Activated CD4-positive, alpha-beta T cell treated with anti-CD3 and anti-CD28 coated beads for 1 hour (primary cell): Measurements from ENCODE around the gene FMNL2.

Experiments used
- DNase-seq: peaks from one replicate; pipeline ENCODE4 v3.0.0-alpha.2; 2020

FMNL2 gene

DNA sequence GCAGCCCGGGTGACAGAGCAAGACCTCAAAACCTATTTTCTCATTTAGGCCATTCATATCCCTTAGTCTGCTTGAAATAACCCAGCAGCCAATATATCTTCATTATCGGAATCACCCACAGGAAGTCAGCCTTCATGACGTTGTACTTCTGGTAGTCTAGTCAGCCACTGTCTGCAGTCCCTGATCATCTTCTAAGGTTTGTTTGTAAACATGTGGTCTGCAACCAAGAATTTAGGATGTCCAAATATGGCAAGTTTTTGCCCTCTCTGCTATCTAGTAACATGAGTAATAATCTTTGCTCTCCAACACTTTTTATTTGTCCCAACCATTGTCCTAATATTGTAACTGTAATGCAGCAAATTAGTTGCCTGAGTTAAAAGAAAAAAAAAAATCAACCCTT lies 289.8 kb downstream of the FMNL2 start:
- DNase-seq = no peak

DNA sequence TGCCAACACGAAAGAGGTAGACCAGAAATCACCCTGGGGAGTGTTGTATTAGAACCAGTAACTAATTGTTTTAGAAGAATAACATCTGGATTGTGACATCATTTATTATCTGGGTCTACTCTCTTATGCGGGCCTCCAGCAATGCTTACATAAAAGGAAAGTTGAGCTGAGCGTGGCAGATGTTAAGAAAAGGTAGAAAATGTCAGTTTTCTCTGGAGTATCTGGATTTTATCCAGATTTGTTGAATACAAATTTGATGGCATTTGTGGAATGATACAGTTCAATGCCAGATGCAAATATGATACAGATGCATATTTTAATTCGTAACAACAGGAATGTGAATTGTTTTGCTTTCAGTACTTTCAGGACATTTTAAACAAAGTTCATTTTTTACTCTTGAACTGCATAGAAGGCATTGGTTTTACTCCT lies 292.0 kb downstream of the FMNL2 start:
- no peak for DNase-seq

DNA sequence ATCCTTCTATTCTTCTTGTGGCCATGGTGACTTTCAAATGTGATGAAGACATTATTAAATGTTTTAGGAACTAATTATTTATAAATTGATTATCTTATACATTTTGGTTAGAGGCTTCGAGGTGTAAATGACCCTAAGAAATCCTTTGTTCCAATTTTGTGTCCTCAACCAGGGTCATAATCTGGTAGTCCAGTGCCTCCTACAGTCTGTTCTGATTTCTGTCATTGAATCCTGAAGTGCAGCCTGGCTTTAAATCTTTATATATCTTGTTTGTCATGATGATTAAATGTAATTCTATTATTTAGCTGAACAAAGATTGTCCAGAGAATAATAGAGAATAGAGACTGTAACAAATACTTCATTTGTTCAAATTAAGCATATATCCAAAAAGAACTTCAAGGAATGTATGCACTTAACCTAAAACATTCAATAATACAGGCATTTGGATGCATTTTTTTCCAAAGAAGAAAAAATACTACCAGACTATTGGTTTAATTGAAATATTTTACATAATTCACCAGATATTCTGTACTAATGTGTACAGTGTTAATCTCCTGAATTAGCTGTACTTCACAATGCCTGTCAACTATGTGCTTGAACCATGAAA lies 292.5 kb downstream of the FMNL2 start:
- no peak for DNase-seq

DNA sequence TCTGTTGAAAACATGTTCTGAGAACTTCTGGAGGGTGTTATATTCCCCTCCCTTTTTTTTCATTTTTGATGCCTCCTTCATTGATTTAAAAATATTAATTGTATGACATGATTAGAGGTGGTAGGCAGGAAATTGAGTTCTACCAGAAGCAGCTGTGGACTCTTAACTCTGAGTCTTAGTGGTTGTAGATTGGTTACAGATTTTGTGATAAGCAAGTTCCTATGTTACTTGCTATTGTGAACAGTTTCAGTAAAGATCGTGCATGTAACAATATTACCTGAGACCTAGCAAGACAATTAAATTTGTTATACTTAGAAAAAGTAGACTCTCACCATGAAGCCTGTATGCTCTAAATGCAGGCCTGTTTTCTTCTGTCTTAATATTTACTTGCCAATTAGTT lies 294.2 kb downstream of the FMNL2 start:
- no peak for DNase-seq

DNA sequence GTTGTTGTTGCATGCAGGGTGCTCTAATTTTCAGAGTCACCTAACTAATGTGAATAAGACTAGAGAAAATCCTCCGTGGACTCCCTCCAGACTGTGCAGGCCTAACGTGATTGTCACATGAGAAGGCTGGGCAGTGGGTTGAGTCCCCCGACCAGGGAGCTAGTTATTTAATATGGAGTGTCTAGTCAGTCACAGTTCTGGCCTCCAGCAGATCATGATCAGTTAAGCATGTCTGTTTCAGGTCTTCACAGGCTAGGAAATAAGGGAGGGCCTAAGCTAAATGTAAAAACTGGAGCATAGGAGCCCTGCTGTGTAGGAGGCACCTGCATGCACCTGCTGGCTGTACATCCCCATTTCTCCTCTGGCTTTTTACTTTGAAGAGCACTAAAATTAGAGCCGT lies 295.5 kb downstream of the FMNL2 start:
- no peak for DNase-seq

GRCh38 chr2:152632736-152633135 lies 297.8 kb downstream of the FMNL2 start:
- no peak for DNase-seq

- peak; percentile 47 for DNase-seq
Measured at GRCh38 chr2:152635635-152636298, 300.8 kb downstream of the FMNL2 start.

DNA sequence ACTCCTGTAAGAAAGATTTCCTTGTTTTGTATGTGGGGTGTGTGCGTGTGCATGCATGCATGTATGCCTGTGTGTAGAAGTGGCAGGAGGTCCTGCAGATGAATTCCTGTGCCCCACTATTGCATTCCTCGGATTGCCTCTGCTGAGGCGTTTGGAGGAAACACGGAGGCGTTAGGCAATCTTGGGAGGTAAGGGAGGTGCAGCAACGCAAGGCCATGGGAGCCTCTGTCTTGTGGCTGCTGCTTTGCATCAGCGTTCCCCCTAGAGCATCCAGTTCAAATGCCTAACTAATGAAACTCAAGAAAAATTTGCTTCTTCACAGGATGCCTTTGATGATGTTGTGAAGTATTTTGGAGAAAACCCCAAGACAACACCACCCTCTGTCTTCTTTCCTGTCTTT lies 302.3 kb downstream of the FMNL2 start:
- DNase-seq = no peak

GRCh38 chr2:152638056-152638455 lies 303.1 kb downstream of the FMNL2 start:
- no peak for DNase-seq

- DNase-seq = no peak
Measured at GRCh38 chr2:152638590-152638989, 303.6 kb downstream of the FMNL2 start.

DNA sequence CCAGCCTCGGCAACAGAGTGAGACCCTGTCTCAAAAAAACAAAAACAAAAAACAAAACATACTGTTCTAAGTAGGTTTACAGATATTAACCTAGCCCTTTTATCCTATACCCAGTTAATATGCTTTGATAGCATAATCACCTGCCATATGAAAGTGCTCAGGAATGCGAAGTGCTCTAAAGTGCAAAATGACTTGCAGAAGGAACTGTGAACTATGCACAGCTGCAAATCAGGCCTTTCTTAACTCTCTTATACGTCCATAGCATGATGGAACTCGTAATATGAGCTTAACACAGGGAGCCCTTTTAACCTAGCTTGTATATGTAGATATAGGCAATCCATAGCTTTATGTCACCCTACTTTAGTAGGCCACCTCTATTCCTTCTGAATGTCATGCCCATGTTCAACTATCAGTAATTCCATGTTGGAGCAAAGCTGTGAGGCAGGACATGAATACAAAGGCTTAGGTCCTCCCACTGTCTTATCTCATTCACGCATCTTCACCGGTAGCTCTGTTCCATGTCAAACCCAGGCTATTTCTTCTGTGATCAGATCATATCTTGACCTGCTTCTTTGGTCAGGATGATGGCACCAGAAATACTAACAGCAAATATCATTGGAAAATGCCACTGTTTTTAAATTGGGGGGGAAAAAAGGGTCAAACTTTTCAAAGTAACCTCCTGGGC lies 309.4 kb downstream of the FMNL2 start:
- DNase-seq = no peak

DNA sequence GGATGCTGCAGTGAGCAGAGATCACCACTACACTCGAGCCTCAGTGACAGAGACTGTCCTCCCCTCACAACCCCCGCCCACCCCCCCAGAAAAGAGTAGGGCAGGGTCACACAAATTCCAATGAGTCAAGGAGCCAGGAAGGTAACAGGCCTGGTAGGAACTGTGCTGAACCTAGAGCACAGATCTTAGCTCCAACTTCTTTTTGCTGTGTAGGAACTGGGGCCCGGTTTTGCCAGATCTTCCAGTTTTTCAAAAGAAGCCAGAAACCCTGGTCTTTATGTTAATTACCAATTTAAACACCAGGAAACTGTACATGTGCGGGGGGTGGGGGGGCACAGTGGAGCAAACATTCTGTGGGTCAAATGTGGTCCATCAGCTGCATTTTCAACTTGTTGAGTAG lies 311.3 kb downstream of the FMNL2 start:
- no peak for DNase-seq

GRCh38 chr2:152646775-152647174 lies 311.8 kb downstream of the FMNL2 start:
- DNase-seq = no peak

- no peak for DNase-seq
Measured at GRCh38 chr2:152647552-152647951, 312.6 kb downstream of the FMNL2 start.

DNA sequence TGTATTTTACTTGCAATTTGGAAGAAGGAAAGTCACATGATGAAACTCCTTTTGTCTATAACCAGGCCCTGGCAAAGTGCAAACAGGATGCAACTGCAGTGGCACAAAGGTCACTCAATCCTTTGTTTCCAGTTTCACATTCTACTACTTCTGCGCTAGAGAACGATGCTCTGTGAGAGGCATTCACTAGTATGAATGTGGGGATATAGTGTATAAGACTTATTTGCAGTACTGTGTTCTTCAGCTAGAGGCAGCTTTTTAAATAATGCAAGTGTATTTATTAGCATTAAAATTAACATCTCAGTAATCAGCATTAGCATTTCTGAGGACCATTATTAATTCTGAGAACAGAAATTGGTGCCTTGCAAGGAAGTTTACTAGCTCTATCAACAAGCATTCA lies 313.4 kb downstream of the FMNL2 start:
- no peak for DNase-seq

DNA sequence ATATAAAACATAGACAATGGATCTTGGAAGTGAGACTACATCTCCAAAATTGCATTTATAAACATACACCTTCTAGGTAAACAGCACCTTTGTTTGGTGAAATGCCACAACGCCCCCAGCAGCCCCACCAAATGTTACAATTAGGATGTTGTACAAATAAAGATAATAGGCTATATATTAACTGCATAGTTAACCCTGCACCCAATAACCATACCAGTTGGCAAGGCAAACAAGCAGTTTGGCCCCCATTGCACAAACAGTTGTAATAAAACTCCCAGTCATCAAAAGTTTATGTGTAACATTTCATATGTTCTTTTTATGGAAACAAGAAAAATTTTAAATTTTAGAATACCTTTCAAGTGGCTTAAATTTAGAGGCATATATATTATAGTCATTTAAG lies 315.0 kb downstream of the FMNL2 start:
- DNase-seq = no peak

DNA sequence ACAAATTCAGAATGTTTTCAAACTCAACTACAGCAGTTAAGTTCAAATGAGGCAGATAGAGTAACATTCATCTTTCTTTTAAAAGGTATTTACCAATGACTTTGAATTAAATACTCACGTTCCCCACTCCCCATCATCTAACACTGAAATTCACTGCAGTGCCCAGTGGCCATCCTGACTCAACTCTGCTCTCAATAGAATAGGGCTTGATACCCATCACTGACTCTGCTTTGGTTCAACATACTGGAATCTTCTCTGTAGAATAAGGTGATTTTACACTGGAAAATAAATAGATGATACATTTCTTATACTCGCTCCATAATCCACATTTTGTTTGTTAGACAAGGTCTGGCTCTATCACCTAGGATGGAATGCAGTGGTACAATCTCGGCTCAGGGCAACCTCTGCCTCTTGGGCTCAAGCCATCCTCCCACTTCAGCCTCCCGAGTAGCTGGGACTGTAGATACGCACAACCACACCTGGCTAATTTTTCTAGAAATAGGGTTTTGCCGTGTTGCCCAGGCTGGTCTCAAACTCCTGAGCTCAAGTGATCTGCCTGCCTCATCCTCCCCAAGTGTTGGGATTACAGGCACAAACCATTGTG lies 315.9 kb downstream of the FMNL2 start:
- DNase-seq = no peak

- no peak for DNase-seq
Measured at GRCh38 chr2:152651834-152652233, 316.9 kb downstream of the FMNL2 start.

GRCh38 chr2:152655880-152656279 lies 320.9 kb downstream of the FMNL2 start:
- no peak for DNase-seq

DNA sequence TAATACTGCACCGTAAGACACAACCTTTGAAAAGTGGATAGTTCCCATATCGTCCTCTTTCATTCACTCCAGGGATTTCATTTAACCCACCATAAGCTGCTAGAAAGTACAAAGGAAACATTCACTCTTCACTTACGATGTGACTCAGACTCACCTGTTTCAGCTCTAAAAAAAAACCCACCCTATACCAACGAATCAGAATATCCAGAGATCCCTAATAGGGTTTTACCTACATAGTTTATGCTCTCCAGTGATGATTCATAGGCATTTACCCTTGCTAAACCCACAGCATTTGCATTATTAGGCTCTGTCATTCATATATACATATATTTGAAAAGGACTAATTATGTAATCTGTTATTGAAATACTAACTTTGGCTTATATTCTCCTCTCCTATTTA lies 322.1 kb downstream of the FMNL2 start:
- DNase-seq = no peak

DNA sequence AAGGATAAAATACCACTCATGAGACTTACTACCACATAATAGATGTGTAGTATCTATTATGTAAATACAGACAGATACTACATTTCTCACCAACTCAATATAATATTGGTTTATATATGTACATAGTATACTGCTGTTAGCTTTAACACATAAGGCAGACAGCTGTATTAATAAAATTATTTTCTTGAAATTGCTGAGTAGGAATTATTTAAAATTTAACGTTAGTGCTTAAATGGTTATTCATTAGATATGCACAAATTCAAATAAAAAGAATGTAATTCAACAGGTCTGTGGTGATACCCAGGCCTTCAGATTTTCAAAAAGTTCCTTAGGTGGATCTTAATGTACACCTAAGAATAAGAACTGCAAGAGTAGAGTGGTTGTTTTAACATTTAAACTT lies 323.2 kb downstream of the FMNL2 start:
- DNase-seq = no peak

DNA sequence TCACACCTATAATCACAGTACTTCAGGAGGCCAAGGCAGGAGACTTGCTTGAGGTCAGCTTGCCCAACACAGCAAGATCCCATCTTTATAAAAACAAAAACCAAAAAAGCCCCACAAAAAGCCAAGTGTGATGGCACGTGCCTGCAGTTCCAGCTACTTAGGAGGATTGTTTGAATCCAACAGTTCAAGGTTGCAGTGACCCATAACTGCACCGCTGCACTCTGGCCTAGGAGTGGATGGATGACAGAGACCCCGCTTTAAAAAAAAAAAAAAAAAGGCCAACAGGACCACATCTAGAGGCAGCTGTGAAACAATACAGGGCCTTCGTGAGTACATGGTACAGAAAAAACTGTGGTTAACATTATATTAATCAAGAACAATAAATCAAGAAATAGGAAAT lies 326.1 kb downstream of the FMNL2 start:
- no peak for DNase-seq

DNA sequence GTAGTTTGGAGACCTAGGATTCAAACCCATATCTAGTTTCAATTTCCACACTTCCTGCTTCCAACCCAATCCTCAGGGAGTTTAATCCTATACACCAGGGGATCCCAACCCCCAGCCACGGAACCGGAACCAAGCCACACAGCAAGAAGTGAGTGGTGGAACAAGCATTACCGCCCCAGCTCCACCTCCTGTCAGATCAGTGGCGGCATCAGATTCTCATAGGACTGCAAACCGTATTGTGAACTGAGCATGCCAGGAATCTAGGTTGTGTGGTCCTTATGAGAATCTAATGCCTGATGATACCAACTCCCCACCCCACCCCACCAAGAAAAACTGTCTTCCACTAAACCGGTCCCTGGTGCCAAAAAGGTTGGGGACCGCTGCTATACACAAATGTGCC lies 329.8 kb downstream of the FMNL2 start:
- no peak for DNase-seq

GRCh38 chr2:152674334-152674733 lies 339.4 kb downstream of the FMNL2 start:
- no peak for DNase-seq
